Measurements from ENCODE around the gene C1QTNF3. TPM values are rescaled to one million over a fixed set of nuclear protein-coding genes. Genes with fewer than 3 reads are reported as not detected.

C1QTNF3 gene
- 2.9 and 3.2 TPM in 2 replicates for total RNA-seq

GRCh38 chr5:34043099-34043876 lies at the start of gene C1QTNF3:
Gene C1QTNF3 (minus strand): TSS chr5:34043213. CDS start chr5:34043125, 88 bp downstream.

GRCh38 chr5:34007621-34008600 lies 35.1 kb downstream of the C1QTNF3 start, which contains the start of gene AMACR:
Gene AMACR (minus strand): TSS chr5:34008050. CDS start chr5:34008019, 31 bp downstream.

GRCh38 chr5:33984671-33985124 lies 58.3 kb downstream of the C1QTNF3 start, which contains the start of gene SLC45A2:
Gene SLC45A2 (minus strand): TSS chr5:33984693. CDS start chr5:33984583, 110 bp downstream.

Small RNA genes within 50 kb of the gene (small RNA-seq; reads per million reads assigned to genes)
- gene AC139783.1, result not detected

Other genes with a start within 250 kb of the C1QTNF3 start
- 5.9 and 6.1 TPM in 2 replicates for gene ADAMTS12, start 151.2 kb downstream of the C1QTNF3 start, total RNA-seq
- gene RXFP3, start 106.8 kb downstream of the C1QTNF3 start, total RNA-seq, result not detected in 2 replicates
- 0.11 and 0.13 TPM in 2 replicates for gene SLC45A2, start 58.5 kb downstream of the C1QTNF3 start, total RNA-seq
- 14.8 and 20.9 TPM in 2 replicates for gene AMACR, start 35.2 kb downstream of the C1QTNF3 start, total RNA-seq